Caco-2 (cell line): ENCODE data around the gene NLGN2. TPM values are rescaled to one million over a fixed set of nuclear protein-coding genes. Genes with fewer than 3 reads are reported as not detected.

Experiments used
- BruUV-seq: library from RNA; stranded (reverse); fragments of 400-500 nt; replicated peaks from 2 replicates; lab custom pipeline; 2021; lab: Mats Ljungman, UMichigan
- CTCF ChIA-PET: fragments of 300-600 bp; sonication (Branson Sonifier 250); formaldehyde crosslinking; loops from one replicate; lab custom pipeline; 2022; ENCODE audit warnings: antibody characterized with exemption; lab: Charles Lee
- POLR2A ChIA-PET: fragments of 300-600 bp; sonication (Branson Sonifier 250); formaldehyde crosslinking; loops from one replicate; lab custom pipeline; 2022; ENCODE audit warnings: antibody characterized with exemption; lab: Charles Lee
- DNase-seq, 2 experiments: peaks; one replicate each; pipeline versions ENCODE4 v3.0.0 to v3.0.0-alpha.2; 2020 to 2022
- H3K27me3 ChIP-seq: replicated peaks from 2 replicates; pipeline ENCODE4 v1.6.0; 2011; ENCODE audit warnings: low read length; ENCODE audit not compliant: control insufficient read depth, insufficient read depth
- H3K36me3 ChIP-seq: 2 replicates; pipeline ENCODE4 v1.5.1; 2011; ENCODE audit warnings: low read length; ENCODE audit not compliant: control insufficient read depth, insufficient read depth
- H3K4me1 ChIP-seq: fragments of 250-450 bp; sonication (Bioruptor Pico); 2 replicates; pipeline ENCODE4 v1.5.1; 2020; ENCODE audit warnings: mild to moderate bottlenecking
- H3K4me3 ChIP-seq: 2 replicates; pipeline ENCODE4 v1.5.1; 2011; ENCODE audit warnings: low read depth, mild to moderate bottlenecking, control low read depth, low read length
- H3K9me3 ChIP-seq: fragments of 250-450 bp; sonication (Bioruptor Pico); 2 replicates; pipeline ENCODE4 v1.5.1; 2020; ENCODE audit warnings: mild to moderate bottlenecking, moderate library complexity
- H3K27ac Mint-ChIP-seq: one replicate; pipeline ENCODE4 v1.8.0; 2022; ENCODE audit warnings: mixed read lengths; ENCODE audit not compliant: unreplicated experiment
- H3K27me3 Mint-ChIP-seq: one replicate; pipeline ENCODE4 v1.8.0; 2022; ENCODE audit warnings: mixed read lengths; ENCODE audit not compliant: insufficient read depth, unreplicated experiment
- H3K36me3 Mint-ChIP-seq: one replicate; pipeline ENCODE4 v1.8.0; 2022; ENCODE audit warnings: mild to moderate bottlenecking, mixed read lengths; ENCODE audit not compliant: insufficient read depth, unreplicated experiment
- H3K4me1 Mint-ChIP-seq: one replicate; pipeline ENCODE4 v1.8.0; 2022; ENCODE audit warnings: low read depth, mixed read lengths; ENCODE audit not compliant: unreplicated experiment
- H3K4me3 Mint-ChIP-seq: one replicate; pipeline ENCODE4 v1.8.0; 2022; ENCODE audit warnings: mild to moderate bottlenecking, moderate library complexity, mixed read lengths; ENCODE audit not compliant: unreplicated experiment
- H3K9me3 Mint-ChIP-seq: one replicate; pipeline ENCODE4 v1.8.0; 2022; ENCODE audit warnings: mixed read lengths; ENCODE audit not compliant: unreplicated experiment
- intact Hi-C: fragments of 100-400 bp; cut with micrococcal nuclease; formaldehyde crosslinking; loops from one replicate; pipeline ENCODE4 v1.10.0; 2022; ENCODE audit not compliant: unreplicated experiment
- total RNA-seq: library from RNA; stranded (reverse); gene quantifications from 2 replicates; pipeline ENCODE4 v1.2.3, GENCODE V29; 2022
- TF ChIP-seq, protein P1 (sequence below), 2 experiments: fragments of 200-600 bp in 1 of 2; IDR thresholded peaks; 1 replicate in 1 of 2; 2 replicates in 1 of 2; pipeline versions ENCODE4 v1.5.1 to v1.8.0; 2011 to 2022; ENCODE audit warnings: antibody characterized with exemption in 1 of 2, control low read depth in 1 of 2, inconsistent platforms in 1 of 2, low read depth in 1 of 2, low read length in 1 of 2, mild to moderate bottlenecking in 1 of 2, moderate library complexity in 1 of 2; ENCODE audit not compliant: insufficient read depth in 1 of 2, severe bottlenecking in 1 of 2, unreplicated experiment in 1 of 2

Gene NLGN2
- total RNA-seq, 1 experiment from 2014 or later, result 12.6 TPM

DNA sequence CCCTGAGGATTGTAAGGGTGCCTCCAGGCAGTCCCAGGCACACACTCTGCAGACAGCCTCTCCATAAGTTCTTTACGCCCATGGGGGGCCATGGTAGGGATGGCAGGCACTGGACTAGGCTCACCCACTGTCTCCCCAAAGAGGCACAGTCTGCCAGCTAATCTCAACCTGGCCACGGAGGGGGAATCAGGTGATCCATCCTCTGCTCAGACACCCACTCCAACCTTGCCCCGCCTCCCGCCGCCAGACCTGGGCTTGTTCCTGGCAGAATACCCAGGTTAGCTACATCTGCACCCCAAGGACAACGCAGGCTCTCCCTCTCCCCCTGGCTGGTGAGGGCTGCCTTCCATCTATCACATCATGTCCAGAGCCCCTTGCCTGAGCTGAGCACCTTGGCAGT lies 1.2 kb downstream of the NLGN2 start:
- Mint-ChIP-seq H3K36me3 (peaks cover 4% of the 10 kb centered on the region), H3K4me1 (peaks cover 8% of the 10 kb centered on the region), H3K9me3 (no peaks in the 10 kb centered on the region), H3K27me3 (no peaks in the 10 kb centered on the region), H3K4me3 (no peak overlapping the region), H3K27ac (no peak overlapping the region)
- ChIA-PET CTCF (no interaction called here), POLR2A (no interaction called here)
- Histone ChIP-seq H3K4me1 (no peaks in the 10 kb centered on the region), H3K36me3 (no peaks in the 10 kb centered on the region), H3K27me3 (no peaks in the 10 kb centered on the region), H3K4me3 (no peak overlapping the region), H3K9me3 (no peaks in the 10 kb centered on the region)
- TF ChIP-seq, protein P1, sequence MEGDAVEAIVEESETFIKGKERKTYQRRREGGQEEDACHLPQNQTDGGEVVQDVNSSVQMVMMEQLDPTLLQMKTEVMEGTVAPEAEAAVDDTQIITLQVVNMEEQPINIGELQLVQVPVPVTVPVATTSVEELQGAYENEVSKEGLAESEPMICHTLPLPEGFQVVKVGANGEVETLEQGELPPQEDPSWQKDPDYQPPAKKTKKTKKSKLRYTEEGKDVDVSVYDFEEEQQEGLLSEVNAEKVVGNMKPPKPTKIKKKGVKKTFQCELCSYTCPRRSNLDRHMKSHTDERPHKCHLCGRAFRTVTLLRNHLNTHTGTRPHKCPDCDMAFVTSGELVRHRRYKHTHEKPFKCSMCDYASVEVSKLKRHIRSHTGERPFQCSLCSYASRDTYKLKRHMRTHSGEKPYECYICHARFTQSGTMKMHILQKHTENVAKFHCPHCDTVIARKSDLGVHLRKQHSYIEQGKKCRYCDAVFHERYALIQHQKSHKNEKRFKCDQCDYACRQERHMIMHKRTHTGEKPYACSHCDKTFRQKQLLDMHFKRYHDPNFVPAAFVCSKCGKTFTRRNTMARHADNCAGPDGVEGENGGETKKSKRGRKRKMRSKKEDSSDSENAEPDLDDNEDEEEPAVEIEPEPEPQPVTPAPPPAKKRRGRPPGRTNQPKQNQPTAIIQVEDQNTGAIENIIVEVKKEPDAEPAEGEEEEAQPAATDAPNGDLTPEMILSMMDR (IDR thresholded peaks at IDR 0.05; ENCODE audit: insufficient read depth in 1 of 2, low read depth in 1 of 2, low read length in 1 of 2, severe bottlenecking in 1 of 2, unreplicated experiment in 1 of 2), result no peak
- DNase-seq, result no peak
- intact Hi-C loops, result no loop called here
- BruUV-seq, result no TSS peak

DNA sequence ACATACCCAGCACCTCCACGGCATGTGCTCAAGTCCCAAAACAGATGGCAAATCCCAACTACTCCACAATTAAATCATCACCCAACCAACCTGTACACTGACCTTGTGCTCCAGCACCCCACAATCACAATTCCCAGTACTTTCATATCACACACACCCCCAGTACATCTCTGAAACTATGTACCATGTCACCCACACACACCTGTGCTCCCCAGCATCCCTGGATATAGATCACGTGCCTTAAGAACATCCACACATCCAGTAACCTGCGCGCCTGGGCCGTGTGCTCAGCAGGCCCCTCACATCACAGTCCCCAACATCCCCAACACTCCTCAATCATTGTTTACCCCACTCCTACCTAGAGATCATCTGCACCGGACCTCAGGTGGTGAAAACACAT lies 2.1 kb downstream of the NLGN2 start:
- CTCF ChIA-PET, result no interaction called here
- H3K9me3 ChIP-seq, result no peaks in the 10 kb centered on the region
- Mint-ChIP-seq H3K36me3 (no peaks in the 10 kb centered on the region), H3K4me1 (peaks cover 8% of the 10 kb centered on the region), H3K4me3 (no peak overlapping the region), H3K27ac (no peak overlapping the region), H3K9me3 (no peaks in the 10 kb centered on the region), H3K27me3 (no peaks in the 10 kb centered on the region)
- H3K4me3 ChIP-seq, result no peak overlapping the region
- TF ChIP-seq, protein P1 (IDR thresholded peaks at IDR 0.05; ENCODE audit: insufficient read depth in 1 of 2, low read depth in 1 of 2, low read length in 1 of 2, severe bottlenecking in 1 of 2, unreplicated experiment in 1 of 2), result no peak
- H3K36me3 ChIP-seq, result no peaks in the 10 kb centered on the region
- POLR2A ChIA-PET, result no interaction called here
- DNase-seq, result no peak
- intact Hi-C loops, result no loop called here
- H3K4me1 ChIP-seq, result no peaks in the 10 kb centered on the region
- no peaks in the 10 kb centered on the region for H3K27me3 ChIP-seq
- BruUV-seq, result no TSS peak

DNA sequence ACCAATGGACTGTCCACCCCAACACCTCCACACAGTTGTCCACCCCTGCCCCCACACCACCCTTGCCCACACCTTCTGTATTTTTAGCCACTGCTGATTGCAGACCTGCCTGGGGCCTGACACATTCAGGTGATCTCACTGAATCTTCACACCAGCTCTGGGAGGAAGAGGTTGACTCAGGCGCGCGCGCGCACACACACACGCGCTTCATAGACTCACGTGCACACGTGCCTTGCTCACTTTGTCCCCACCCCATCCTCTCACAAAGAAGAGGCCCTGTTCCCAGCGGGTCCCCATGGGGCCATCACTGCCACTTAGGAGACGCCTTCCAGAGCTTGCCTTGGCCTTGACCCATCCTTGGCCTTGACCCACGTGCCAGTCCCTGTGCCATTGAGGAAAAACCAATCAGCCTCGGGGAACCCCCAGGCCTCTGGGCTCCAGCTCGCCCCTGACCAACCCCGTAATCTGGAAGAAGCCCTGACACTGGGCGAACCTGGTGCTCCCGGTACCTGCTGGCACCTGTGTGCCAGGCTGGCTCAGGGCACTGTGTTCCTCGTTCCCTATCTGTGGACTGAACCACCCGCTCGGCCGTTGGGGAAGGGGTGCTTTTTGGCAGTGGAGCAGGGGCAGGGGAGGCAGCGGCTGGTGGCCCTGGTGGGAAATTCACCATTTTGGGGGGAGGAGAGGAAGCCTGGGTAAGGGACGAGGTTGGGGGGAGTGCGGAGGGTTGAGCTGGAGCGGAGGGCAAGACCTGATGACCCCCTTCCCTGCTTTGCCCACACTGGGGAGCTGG lies 3.2 kb downstream of the NLGN2 start:
- no peaks in the 10 kb centered on the region for H3K9me3 Mint-ChIP-seq
- ChIA-PET POLR2A (no interaction called here), CTCF (no interaction called here)
- Histone ChIP-seq H3K9me3 (no peaks in the 10 kb centered on the region), H3K27me3 (no peaks in the 10 kb centered on the region), H3K4me1 (no peaks in the 10 kb centered on the region), H3K4me3 (no peak overlapping the region), H3K36me3 (no peaks in the 10 kb centered on the region)
- peaks cover 4% of the 10 kb centered on the region for H3K4me1 Mint-ChIP-seq
- no TSS peak for BruUV-seq
- no peak overlapping the region for H3K4me3 Mint-ChIP-seq
- no peaks in the 10 kb centered on the region for H3K27me3 Mint-ChIP-seq
- no peaks in the 10 kb centered on the region for H3K36me3 Mint-ChIP-seq
- TF ChIP-seq, protein P1 (IDR thresholded peaks at IDR 0.05; ENCODE audit: insufficient read depth in 1 of 2, low read depth in 1 of 2, low read length in 1 of 2, severe bottlenecking in 1 of 2, unreplicated experiment in 1 of 2), result no peak
- no peak overlapping the region for H3K27ac Mint-ChIP-seq
- DNase-seq, result no peak
- intact Hi-C loops, result no loop called here
